ENCODE results near the gene MCRIP1. TPM values are rescaled to one million over a fixed set of nuclear protein-coding genes. Genes with fewer than 3 reads are reported as not detected.

Gene MCRIP1
- total and polyA plus RNA-seq, 2 of the 8 experiments (the other 6 are each of a cell fraction or from before 2014, with no cell fraction given) = 103 to 151 TPM

GRCh38 chr17:81829858-81830257, 3.2 kb downstream of the MCRIP1 start:
- Histone ChIP-seq H3K56ac (replicated peaks; ENCODE audit: insufficient read length, low read depth, low read length) (no peak overlapping the region), H3K27me3 (replicated peaks in 1 of 4; ENCODE audit: control insufficient read depth in 3 of 4, extremely low read depth in 1 of 4, insufficient read depth in 3 of 4, low read length in 3 of 4) (0 out of 7 replicates have a peak, but pooled peaks cover 0 to 2% (median 0%) of the 10 kb centered on the region in 4 experiments), H3K4me1 (replicated peaks in 1 of 4; ENCODE audit: control insufficient read depth in 3 of 4, insufficient read depth in 4 of 4, low read length in 3 of 4) (peaks cover 0 to 22% (median 14%) of the 10 kb centered on the region in 4 experiments; a peak in 5 of 7 replicates), H3K23ac (ENCODE audit: insufficient read length) (no peak overlapping the region), H3K4me3 (ENCODE audit: extremely low read depth in 1 of 4, insufficient read depth in 2 of 4, low read depth in 3 of 4, low read length in 4 of 4) (no peak overlapping the region), H2BK12ac (ENCODE audit: low read depth, low read length) (no peak overlapping the region), H3K79me2 (ENCODE audit: control insufficient read depth in 1 of 2, insufficient read depth in 2 of 2, low read length in 2 of 2) (peaks cover 0 to 17% of the 10 kb centered on the region in 2 experiments; a peak in 1 of 4 replicates), H3K27ac (ENCODE audit: low read depth, low read length) (no peak overlapping the region), H2BK15ac (ENCODE audit: low read length) (no peak overlapping the region), H3K14ac (ENCODE audit: insufficient read length) (no peak overlapping the region), H3K79me1 (ENCODE audit: low read depth, low read length) (peaks cover 13% of the 10 kb centered on the region), H4K5ac (ENCODE audit: insufficient read length, low read depth, low read length) (no peak overlapping the region), H2BK20ac (ENCODE audit: low read length) (no peak overlapping the region), H3K36me3 (ENCODE audit: control insufficient read depth in 2 of 4, insufficient read depth in 4 of 4, low read length in 3 of 4) (no peaks in the 10 kb centered on the region; a peak in 1 of 8 replicates), H3K9ac (replicated peaks in 1 of 4; ENCODE audit: extremely low read depth in 1 of 4, low read depth in 3 of 4, low read length in 3 of 4) (no peak overlapping the region), H3K4ac (replicated peaks; ENCODE audit: insufficient read length, low read depth, low read length) (no peak overlapping the region), H2BK120ac (replicated peaks; ENCODE audit: low read depth, low read length) (no peak overlapping the region), H3K9me3 (ENCODE audit: insufficient read depth in 2 of 2, low read depth in 1 of 2, low read length in 1 of 2) (no peaks in the 10 kb centered on the region), H4K8ac (ENCODE audit: extremely low read depth, insufficient read depth, low read length) (peak overlapping the region; percentile 19), H3K18ac (ENCODE audit: extremely low read depth, low read length) (no peak overlapping the region), H4K20me1 (replicated peaks in 1 of 2; ENCODE audit: control insufficient read depth in 1 of 2, insufficient read depth in 2 of 2, low read length in 2 of 2) (peaks cover 2 to 23% of the 10 kb centered on the region in 2 experiments), H4K91ac (replicated peaks; ENCODE audit: insufficient read length, low read length) (no peak overlapping the region), H2BK5ac (ENCODE audit: low read depth, low read length) (peak overlapping the region; percentile 12; the same call in 1 of the 2 replicates), H2AK5ac (ENCODE audit: low read depth, low read length) (peak overlapping the region; percentile 53; the same call in 1 of the 2 replicates), H3K23me2 (ENCODE audit: low read depth, low read length) (peaks cover 8% of the 10 kb centered on the region), H3K4me2 (ENCODE audit: insufficient read depth in 1 of 2, low read depth in 2 of 2, low read length in 2 of 2) (no peak overlapping the region), H2AFZ (ENCODE audit: low read length) (no peak overlapping the region)
- FAIRE-seq = no peak
- 93% methylated on average over 6 of the region's 6 CpGs; no CpG with 5 or more reads in 1 of the 2 experiments for WGBS, 2 experiments (ENCODE audit: extremely low coverage in 1 of 2, insufficient coverage in 1 of 2, insufficient read length in 1 of 2, insufficient replicate concordance in 2 of 2, low coverage in 1 of 2, low lambda C conversion rate in 2 of 2, missing lambda C conversion rate in 1 of 2)
- ChIA-PET POLR2A (ENCODE audit: partially characterized antibody) (interaction anchor here (1.2 kb wide), 1 partner anchor 12 kb away, joined by 4 read pairs; no protein-coding TSS in a partner anchor), CTCF (ENCODE audit: partially characterized antibody) (interaction anchor here (2.0 to 2.5 kb wide), 2 partner anchors 8 to 22 kb away, joined by 6 to 9 read pairs; no protein-coding TSS in a partner anchor)
- DNase-seq (ENCODE audit: low read depth in 1 of 2, low spot score in 2 of 2) = no peak
- no peak for TF ChIP-seq MAFK (IDR thresholded peaks at IDR 0.05; ENCODE audit: low read depth, low read length)
- no peak for TF ChIP-seq CTCF (IDR thresholded peaks at IDR 0.05; ENCODE audit: control extremely low read depth in 1 of 3, insufficient read depth in 1 of 3, low read depth in 1 of 3, low read length in 3 of 3)
- TF ChIP-seq KDM1A (IDR thresholded peaks at IDR 0.05; ENCODE audit: borderline replicate concordance, low read length) = no peak
- no peak for TF ChIP-seq POLR2AphosphoS5 (IDR thresholded peaks at IDR 0.05; ENCODE audit: low read depth, low read length)
- TF ChIP-seq POU5F1 (IDR thresholded peaks at IDR 0.05; ENCODE audit: low read depth, low read length) = no peak
- TF ChIP-seq E2F6 (IDR thresholded peaks at IDR 0.05) = no peak
- no peak for TF ChIP-seq EP300 (IDR thresholded peaks at IDR 0.05; ENCODE audit: borderline replicate concordance in 1 of 2, low read depth in 2 of 2, low read length in 2 of 2)
- no peak for TF ChIP-seq JUND (IDR thresholded peaks at IDR 0.05; ENCODE audit: low read length)
- no peak for TF ChIP-seq USF2 (IDR thresholded peaks at IDR 0.05; ENCODE audit: low read length)

Measured in H1 (cell line).